Activated naive CD4-positive, alpha-beta T cell treated with anti-CD3 and anti-CD28 coated beads, Interleukin-2, amount 50 U/mL, for 72 hours (primary cell): Measurements from ENCODE around the gene ABRAXAS1. TPM values are rescaled to one million over a fixed set of nuclear protein-coding genes. Genes with fewer than 3 reads are reported as not detected.
"Not testable (repeated sequence)": the region's sequence is repeated elsewhere in the genome, so short reads cannot be mapped to it uniquely, and the experiment has no call there.

Experiments
- ATAC-seq, 2 donors: fragments of 150-1000 bp; cut with Tn5 transposase; 2 replicates each; pipeline ENCODE4 v1.10.0; 2021; ENCODE audit warnings: mild to moderate bottlenecking in 2 of 2, moderate library complexity in 2 of 2
- DNase-seq, 2 donors: peaks; one replicate each; pipeline ENCODE4 v3.0.0; 2021 to 2022; ENCODE audit warnings: low spot score in 2 of 2
- H3K27ac Mint-ChIP-seq, 2 donors: one replicate each; pipeline ENCODE4 v1.8.0; 2022; ENCODE audit warnings: mild to moderate bottlenecking in 2 of 2, mixed read lengths in 2 of 2
- H3K36me3 Mint-ChIP-seq, 2 donors: one replicate each; pipeline ENCODE4 v1.8.0; 2022; ENCODE audit warnings: mixed read lengths in 2 of 2
- H3K9me3 Mint-ChIP-seq, 2 donors: one replicate each; pipeline ENCODE4 v1.8.0; 2022; ENCODE audit warnings: mixed read lengths in 2 of 2
- total RNA-seq, 2 donors: library from RNA; stranded (reverse); gene quantifications; one replicate each; pipeline ENCODE4 v1.2.3, GENCODE V29; 2022

The ABRAXAS1 gene
- 10 to 100 TPM; 20.7 to 22.0 TPM for total RNA-seq

- peak; percentile 94 to 95 for DNase-seq
- Mint-ChIP-seq H3K36me3 (peaks cover 0 to 5% of the 10 kb centered on the region in 2 donors), H3K9me3 (no peaks in the 10 kb centered on the region), H3K27ac (peak within 1 kb of the TSS; percentile 92 to 97)
- ATAC-seq: peak; percentile 93 to 97
These were observed at the start of gene ABRAXAS1 for GRCh38 chr4:83484500-83485461. TSS of gene ABRAXAS1 (minus strand) at chr4:83485100. CDS start at chr4:83485072, 28 bp downstream.

GRCh38 chr4:83527671-83528070, 42.8 kb upstream of the ABRAXAS1 start:
- Mint-ChIP-seq H3K9me3 (no peaks in the 10 kb centered on the region), H3K36me3 (no peaks in the 10 kb centered on the region), H3K27ac (no peak overlapping the region)
- ATAC-seq (no peak), DNase-seq (no peak)

- no peak for ATAC-seq
- Mint-ChIP-seq H3K27ac (no peak overlapping the region), H3K9me3 (no peaks in the 10 kb centered on the region), H3K36me3 (no peaks in the 10 kb centered on the region)
- no peak for DNase-seq
These were observed 37.3 kb upstream of the ABRAXAS1 start for GRCh38 chr4:83522239-83522638.

- ATAC-seq (peak; percentile 32 to 43), DNase-seq (no peak)
- H3K9me3 Mint-ChIP-seq: no peaks in the 10 kb centered on the region
- H3K27ac Mint-ChIP-seq: no peak overlapping the region
- no peaks in the 10 kb centered on the region for H3K36me3 Mint-ChIP-seq
These were observed 31.3 kb upstream of the ABRAXAS1 start for GRCh38 chr4:83516042-83516772.

GRCh38 chr4:83510442-83510841, 25.5 kb upstream of the ABRAXAS1 start:
- peak in 1 of 2 donors; percentile 44 for ATAC-seq
- H3K27ac Mint-ChIP-seq: no peak overlapping the region

GRCh38 chr4:83509156-83509585, 24.3 kb upstream of the ABRAXAS1 start:
- peak overlapping the region; percentile 25 to 42 for H3K27ac Mint-ChIP-seq
- ATAC-seq (peak; percentile 64 to 68), DNase-seq (peak in 1 of 2 donors; percentile 74)
- H3K9me3 Mint-ChIP-seq, H3K36me3 Mint-ChIP-seq: not testable (repeated sequence)

More at GRCh38 chr4:83510442-83510841, 25.5 kb upstream of the ABRAXAS1 start:
- Mint-ChIP-seq H3K9me3 (peaks cover 0 to 4% of the 10 kb centered on the region in 2 donors), H3K36me3 (no peaks in the 10 kb centered on the region)
- DNase-seq: no peak

- DNase-seq (no peak), ATAC-seq (no peak)
- Mint-ChIP-seq H3K36me3 (peaks cover 4 to 5% of the 10 kb centered on the region in 2 donors), H3K9me3 (peaks cover 0 to 7% of the 10 kb centered on the region in 2 donors), H3K27ac (peak overlapping the region in 1 of 2 donors; percentile 68)
These were observed 20.1 kb upstream of the ABRAXAS1 start for GRCh38 chr4:83504996-83505395.

- DNase-seq (no peak), ATAC-seq (peak in 1 of 2 donors; percentile 34)
- Mint-ChIP-seq H3K36me3 (peaks cover 4 to 5% of the 10 kb centered on the region in 2 donors), H3K27ac (peak overlapping the region in 1 of 2 donors; percentile 68), H3K9me3 (peaks cover 0 to 7% of the 10 kb centered on the region in 2 donors)
These were observed 19.6 kb upstream of the ABRAXAS1 start for GRCh38 chr4:83504503-83504902.

- H3K36me3 Mint-ChIP-seq: peaks cover 4 to 5% of the 10 kb centered on the region in 2 donors
- no peak for DNase-seq
- peak overlapping the region in 1 of 2 donors; percentile 68 for H3K27ac Mint-ChIP-seq
- H3K9me3 Mint-ChIP-seq: peaks cover 0 to 4% of the 10 kb centered on the region in 2 donors
- no peak for ATAC-seq
These were observed 19.1 kb upstream of the ABRAXAS1 start for GRCh38 chr4:83503974-83504373.

GRCh38 chr4:83501671-83502070, 16.8 kb upstream of the ABRAXAS1 start:
- not testable (repeated sequence) for H3K9me3 Mint-ChIP-seq
- H3K27ac Mint-ChIP-seq: peak overlapping the region in 1 of 2 donors; percentile 59

GRCh38 chr4:83498187-83498586, 13.3 kb upstream of the ABRAXAS1 start:
- no peak for DNase-seq
- Mint-ChIP-seq H3K27ac (no peak overlapping the region), H3K36me3 (no peaks in the 10 kb centered on the region), H3K9me3 (no peaks in the 10 kb centered on the region)
- ATAC-seq: no peak

More at GRCh38 chr4:83501671-83502070, 16.8 kb upstream of the ABRAXAS1 start:
- not testable (repeated sequence) for H3K36me3 Mint-ChIP-seq, ATAC-seq, DNase-seq

GRCh38 chr4:83496085-83496917, 11.4 kb upstream of the ABRAXAS1 start:
- not testable (repeated sequence) for H3K27ac Mint-ChIP-seq, H3K9me3 Mint-ChIP-seq, ATAC-seq, H3K36me3 Mint-ChIP-seq, DNase-seq

- peak in 1 of 2 donors; percentile 60 for ATAC-seq
- no peaks in the 10 kb centered on the region for H3K9me3 Mint-ChIP-seq
- DNase-seq: no peak
- no peak overlapping the region for H3K27ac Mint-ChIP-seq
- H3K36me3 Mint-ChIP-seq: no peaks in the 10 kb centered on the region
These were observed 6.1 kb upstream of the ABRAXAS1 start for GRCh38 chr4:83490876-83491450.

GRCh38 chr4:83489711-83490326, 4.9 kb upstream of the ABRAXAS1 start:
- H3K36me3 Mint-ChIP-seq: no peaks in the 10 kb centered on the region
- ATAC-seq (no peak), DNase-seq (no peak)
- H3K27ac Mint-ChIP-seq: no peak overlapping the region
- no peaks in the 10 kb centered on the region for H3K9me3 Mint-ChIP-seq

GRCh38 chr4:83486457-83487129, 1.7 kb upstream of the ABRAXAS1 start:
- peak overlapping the region in 1 of 2 donors; percentile 44 for H3K27ac Mint-ChIP-seq
- H3K36me3 Mint-ChIP-seq: peaks cover 0 to 5% of the 10 kb centered on the region in 2 donors
- no peaks in the 10 kb centered on the region for H3K9me3 Mint-ChIP-seq
- DNase-seq (no peak), ATAC-seq (no peak)
